Gastroesophageal sphincter (tissue), 4 donors: Measurements from ENCODE around the gene B4GALT1. TPM values are rescaled to one million over a fixed set of nuclear protein-coding genes. Genes with fewer than 3 reads are reported as not detected.

Source experiments
- ATAC-seq: fragments of 150-250 bp; one replicate; pipeline ENCODE4 v1.9.1; 2016; ENCODE audit warnings: mild to moderate bottlenecking, moderate library complexity
- H3K27ac ChIP-seq, 4 donors: fragments of 200-600 bp; sonication (generic) in 3 of 4; 1 replicate in 3 of 4; 2 replicates in 1 of 4; pipeline ENCODE4 v1.5.1; 2016 to 2019
- H3K27me3 ChIP-seq: fragments of 200-600 bp; sonication (generic); one replicate; pipeline ENCODE4 v1.5.1; 2019
- H3K36me3 ChIP-seq, 2 donors: fragments of 200-600 bp; sonication (generic); one replicate each; pipeline ENCODE4 v1.5.1; 2019; ENCODE audit warnings: control low read depth in 1 of 2
- H3K4me1 ChIP-seq, 3 donors: fragments of 200-600 bp; sonication (generic); 1 replicate in 2 of 3; 2 replicates in 1 of 3; pipeline ENCODE4 v1.5.1; 2016 to 2019; ENCODE audit warnings: control low read depth in 2 of 3
- H3K4me3 ChIP-seq, 2 donors: fragments of 200-600 bp; sonication (generic); one replicate each; pipeline ENCODE4 v1.5.1; 2019; ENCODE audit warnings: mild to moderate bottlenecking in 1 of 2, moderate library complexity in 1 of 2
- H3K9me3 ChIP-seq, 3 donors: fragments of 200-600 bp; sonication (generic); one replicate each; pipeline ENCODE4 v1.5.1; 2017 to 2019; ENCODE audit warnings: control low read depth in 2 of 3
- EP300 ChIP-seq: sonication (generic); formaldehyde crosslinking; IDR thresholded peaks from one replicate; pipeline ENCODE4 v1.6.1; 2017; ENCODE audit warnings: antibody characterized with exemption, mild to moderate bottlenecking
- POLR2A ChIP-seq, 2 donors: fragments of 450-650 bp; IDR thresholded peaks; one replicate each; pipeline ENCODE4 v1.6.1; 2017; ENCODE audit warnings: antibody characterized with exemption in 2 of 2, mild to moderate bottlenecking in 2 of 2, moderate library complexity in 1 of 2
- POLR2AphosphoS5 ChIP-seq: sonication (generic); formaldehyde crosslinking; IDR thresholded peaks from one replicate; pipeline ENCODE4 v1.6.1; 2017; ENCODE audit warnings: antibody characterized with exemption
- WGBS, 2 donors: methylation state at CpG; one replicate each; pipeline ENCODE4 v1.1.5; 2018; ENCODE audit warnings: low coverage in 1 of 2; 5-methylcytosine and 5-hydroxymethylcytosine counted together
- total RNA-seq, 4 donors: library from RNA; depleted of rRNA; stranded (reverse); fragments of >200 nt; gene quantifications; one replicate each; pipeline ENCODE4 v1.1.0, GENCODE V29; 2016
- TF ChIP-seq, protein P1 (sequence below), 4 experiments: fragments of 200-600 bp in 2 of 4; fragments of 450-650 bp in 2 of 4; sonication (generic) in 1 of 4; IDR thresholded peaks; one replicate each; pipeline ENCODE4 v1.5.1; 2017 to 2019; ENCODE audit warnings: antibody characterized with exemption in 4 of 4, mild to moderate bottlenecking in 2 of 4, moderate library complexity in 2 of 4

B4GALT1 gene
- total RNA-seq, 4 donors from 2014 or later, result 22.9 to 43.3 (median 31.0) TPM

DNA sequence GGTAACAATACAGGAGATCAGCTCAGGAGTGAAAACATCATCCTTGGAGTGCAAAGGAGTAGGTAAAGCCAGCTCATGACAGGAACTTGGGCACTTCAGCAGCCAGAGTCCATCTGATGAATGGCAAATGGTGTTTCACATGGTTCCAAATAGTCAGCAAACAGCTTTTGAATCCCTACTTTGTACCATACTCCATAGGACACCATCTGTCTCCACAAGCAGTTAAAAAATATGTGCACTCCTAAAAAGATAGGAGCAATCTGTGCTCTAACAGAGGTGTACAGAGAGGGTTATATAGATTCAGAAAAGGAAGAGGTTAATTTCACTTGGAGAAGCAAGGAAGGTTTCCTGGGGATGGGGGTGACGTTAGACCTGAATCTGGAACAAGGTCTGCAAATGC is 21.6 kb upstream of the B4GALT1 start:
- Histone ChIP-seq H3K27ac (no peak overlapping the region), H3K4me1 (peaks cover 0 to 49% (median 10%) of the 10 kb centered on the region in 3 donors)
- 57 to 75% methylated on average over 1 of the region's 1 CpG for WGBS, 2 donors

DNA sequence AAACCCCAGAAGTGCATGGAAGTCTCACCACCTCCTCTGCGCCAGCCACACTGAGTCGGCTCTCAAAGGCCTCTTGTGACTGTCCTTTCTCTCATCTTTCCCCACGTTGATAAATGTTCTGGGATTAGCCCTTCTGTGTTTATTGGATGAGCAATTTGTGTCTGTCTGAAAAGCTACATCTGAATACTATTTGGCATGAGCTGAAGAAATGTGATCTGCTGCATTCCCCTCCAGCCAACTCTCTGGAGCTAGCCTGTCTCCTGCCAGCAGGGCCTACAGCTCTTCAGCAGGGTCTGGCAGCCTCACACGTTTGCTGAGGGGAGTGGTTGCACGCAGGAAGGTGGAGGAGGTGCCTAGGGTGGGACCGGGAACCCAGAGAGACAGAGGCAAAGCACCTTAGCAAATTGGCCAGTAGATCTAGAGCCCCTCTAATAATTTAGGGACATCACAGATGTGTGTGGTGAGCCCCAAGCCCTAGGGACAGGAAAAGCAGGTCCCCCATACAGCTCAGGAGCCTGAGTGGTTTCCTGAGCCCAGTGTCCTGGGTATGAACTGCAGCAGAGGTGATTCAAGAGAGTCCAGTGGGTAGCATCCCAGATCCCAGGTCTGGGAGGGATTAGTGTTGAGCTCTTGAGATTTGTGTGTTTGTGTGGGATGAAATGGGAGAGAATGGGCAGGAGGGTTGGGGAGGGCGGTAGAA is 20.5 kb upstream of the B4GALT1 start:
- Histone ChIP-seq H3K27me3 (no peaks in the 10 kb centered on the region), H3K9me3 (no peaks in the 10 kb centered on the region), H3K4me1 (peaks cover 0 to 49% (median 10%) of the 10 kb centered on the region in 3 donors), H3K36me3 (no peaks in the 10 kb centered on the region), H3K4me3 (no peak overlapping the region), H3K27ac (peak overlapping the region in 2 of 4 donors; percentile 2 to 36)
- TF ChIP-seq POLR2A (IDR thresholded peaks at IDR 0.05), result no peak
- TF ChIP-seq EP300, result no peak
- TF ChIP-seq, protein P1, sequence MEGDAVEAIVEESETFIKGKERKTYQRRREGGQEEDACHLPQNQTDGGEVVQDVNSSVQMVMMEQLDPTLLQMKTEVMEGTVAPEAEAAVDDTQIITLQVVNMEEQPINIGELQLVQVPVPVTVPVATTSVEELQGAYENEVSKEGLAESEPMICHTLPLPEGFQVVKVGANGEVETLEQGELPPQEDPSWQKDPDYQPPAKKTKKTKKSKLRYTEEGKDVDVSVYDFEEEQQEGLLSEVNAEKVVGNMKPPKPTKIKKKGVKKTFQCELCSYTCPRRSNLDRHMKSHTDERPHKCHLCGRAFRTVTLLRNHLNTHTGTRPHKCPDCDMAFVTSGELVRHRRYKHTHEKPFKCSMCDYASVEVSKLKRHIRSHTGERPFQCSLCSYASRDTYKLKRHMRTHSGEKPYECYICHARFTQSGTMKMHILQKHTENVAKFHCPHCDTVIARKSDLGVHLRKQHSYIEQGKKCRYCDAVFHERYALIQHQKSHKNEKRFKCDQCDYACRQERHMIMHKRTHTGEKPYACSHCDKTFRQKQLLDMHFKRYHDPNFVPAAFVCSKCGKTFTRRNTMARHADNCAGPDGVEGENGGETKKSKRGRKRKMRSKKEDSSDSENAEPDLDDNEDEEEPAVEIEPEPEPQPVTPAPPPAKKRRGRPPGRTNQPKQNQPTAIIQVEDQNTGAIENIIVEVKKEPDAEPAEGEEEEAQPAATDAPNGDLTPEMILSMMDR (IDR thresholded peaks at IDR 0.05), result no peak
- TF ChIP-seq POLR2AphosphoS5, result no peak
- WGBS, 2 donors, result 43% methylated on average over 4 of the region's 7 CpGs; no CpG with 5 or more reads in 1 of the 2 donors
- peak; percentile 66 for ATAC-seq

More for the DNA sequence above, 21.6 kb upstream of the B4GALT1 start:
- no peak for ATAC-seq
- no peaks in the 10 kb centered on the region for H3K27me3 ChIP-seq
- no peaks in the 10 kb centered on the region for H3K9me3 ChIP-seq
- TF ChIP-seq POLR2AphosphoS5 (no peak), POLR2A (IDR thresholded peaks at IDR 0.05) (no peak), EP300 (no peak)
- TF ChIP-seq, protein P1 (IDR thresholded peaks at IDR 0.05), result no peak
- no peak overlapping the region for H3K4me3 ChIP-seq
- no peaks in the 10 kb centered on the region for H3K36me3 ChIP-seq

DNA sequence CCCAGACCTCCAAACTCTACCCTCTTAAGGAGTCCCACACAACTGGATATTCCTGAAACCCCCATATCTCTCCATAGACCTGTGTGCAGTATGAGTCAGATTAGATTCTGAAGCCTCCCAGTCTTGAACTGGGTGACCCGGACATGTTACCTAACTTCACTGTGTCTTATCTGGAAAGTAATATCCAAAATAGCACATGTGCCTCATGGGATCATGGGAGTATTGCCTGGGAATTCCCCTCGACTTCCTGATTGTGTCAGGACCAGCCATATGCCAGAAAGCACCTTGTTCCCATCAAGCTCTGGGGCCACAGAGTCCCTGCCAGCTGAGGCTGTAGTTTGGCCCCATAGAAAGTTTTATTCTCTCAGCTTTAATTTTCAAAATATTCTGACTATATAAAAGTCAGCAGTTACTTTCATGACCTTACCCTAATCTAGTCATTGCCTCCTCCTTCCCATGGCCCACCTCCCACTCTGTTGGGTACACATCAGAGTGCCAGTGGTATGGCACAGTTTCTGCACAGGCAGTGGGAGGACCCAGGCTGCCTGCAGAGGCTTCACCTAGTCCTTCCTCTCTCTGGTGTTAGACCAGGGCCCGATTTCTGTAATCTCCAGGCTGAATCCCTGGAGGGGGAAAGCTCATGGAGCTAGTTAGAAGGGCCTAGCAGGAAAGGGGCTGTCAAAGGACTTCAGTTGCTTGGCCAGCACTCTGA is 19.5 kb upstream of the B4GALT1 start:
- Histone ChIP-seq H3K27ac (peak overlapping the region in 2 of 4 donors; percentile 2 to 36), H3K4me1 (peaks cover 0 to 49% (median 10%) of the 10 kb centered on the region in 3 donors)
- ATAC-seq, result peak; percentile 64

DNA sequence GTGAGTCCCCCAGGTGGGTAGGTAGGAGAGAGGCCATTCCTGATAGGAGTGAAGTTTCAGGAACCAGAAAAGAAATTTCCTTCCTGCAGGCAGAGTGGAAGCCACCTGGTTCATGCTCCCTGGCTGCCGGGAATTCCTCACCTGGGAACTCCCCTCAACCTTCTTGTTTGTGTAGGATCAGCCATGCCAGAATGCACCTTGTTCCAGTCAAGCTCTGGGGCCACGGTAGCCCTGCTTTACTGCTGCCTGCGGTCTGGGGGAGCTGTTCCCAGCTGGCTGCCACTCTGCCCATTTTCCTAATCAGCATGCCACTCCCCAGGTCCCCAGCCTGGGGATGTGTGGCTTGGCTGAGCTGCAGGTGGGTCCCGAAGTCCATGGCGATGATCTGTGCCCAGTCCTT is 18.7 kb upstream of the B4GALT1 start:
- H3K36me3 ChIP-seq, result no peaks in the 10 kb centered on the region
- no peak overlapping the region for H3K4me3 ChIP-seq
- 78% methylated on average over 1 of the region's 5 CpGs; no CpG with 5 or more reads in 1 of the 2 donors for WGBS, 2 donors
- ATAC-seq, result no peak
- H3K27ac ChIP-seq, result no peak overlapping the region
- no peak for TF ChIP-seq EP300
- no peak for TF ChIP-seq POLR2A (IDR thresholded peaks at IDR 0.05)
- no peak for TF ChIP-seq POLR2AphosphoS5
- TF ChIP-seq, protein P1 (IDR thresholded peaks at IDR 0.05), result no peak
- H3K9me3 ChIP-seq, result no peaks in the 10 kb centered on the region
- peaks cover 0 to 49% (median 10%) of the 10 kb centered on the region in 3 donors for H3K4me1 ChIP-seq
- no peaks in the 10 kb centered on the region for H3K27me3 ChIP-seq

More for the DNA sequence above, 19.5 kb upstream of the B4GALT1 start:
- Histone ChIP-seq H3K36me3 (no peaks in the 10 kb centered on the region), H3K9me3 (no peaks in the 10 kb centered on the region), H3K27me3 (no peaks in the 10 kb centered on the region), H3K4me3 (no peak overlapping the region)
- 40% methylated on average over 2 of the region's 3 CpGs; no CpG with 5 or more reads in 1 of the 2 donors for WGBS, 2 donors
- TF ChIP-seq, protein P1 (IDR thresholded peaks at IDR 0.05), result no peak
- TF ChIP-seq EP300, result no peak
- TF ChIP-seq POLR2AphosphoS5, result peak; percentile 33
- no peak for TF ChIP-seq POLR2A (IDR thresholded peaks at IDR 0.05)
